Stimulated activated naive CD4-positive, alpha-beta T cell treated with Interleukin-2 at 50 U/mL for 16 hours (primary cell): ENCODE results near the gene THAP8.
"Not testable (repeated sequence)": the region's sequence is repeated elsewhere in the genome, so short reads cannot be mapped to it uniquely, and the experiment has no call there.

ENCODE experiments used
- DNase-seq: peaks from one replicate; lab custom pipeline; 2025; lab: John Stamatoyannopoulos, UW

The THAP8 gene

GRCh38 chr19:36068810-36069499, 14.9 kb upstream of the THAP8 start:
- DNase-seq = not testable (repeated sequence)

DNA sequence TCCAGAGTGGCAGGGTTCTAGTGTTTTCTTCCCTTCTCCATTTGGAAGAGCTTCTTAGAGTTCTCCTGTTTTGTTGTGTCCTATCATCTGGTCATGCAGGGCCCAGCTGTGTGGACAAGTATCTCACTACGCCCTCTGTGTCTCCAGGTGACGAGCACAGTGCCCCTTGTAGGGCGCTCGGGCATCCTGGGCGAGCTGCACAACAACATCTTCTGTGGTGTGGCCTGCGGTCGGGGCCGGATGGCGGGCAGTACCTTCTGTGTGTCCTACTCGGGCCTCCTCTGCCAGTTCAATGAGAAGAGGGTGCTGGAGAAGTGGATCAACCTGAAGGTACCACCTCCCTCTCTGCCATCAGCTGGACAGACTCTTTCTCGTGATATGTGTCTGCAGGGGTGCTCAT, 13.6 kb upstream of the THAP8 start:
- no peak for DNase-seq

- DNase-seq = no peak
These were observed 10.7 kb upstream of the THAP8 start for GRCh38 chr19:36064826-36065225.

- DNase-seq = no peak
These were observed 7.3 kb upstream of the THAP8 start for GRCh38 chr19:36061367-36061766.

- DNase-seq = no peak
These were observed 6.3 kb upstream of the THAP8 start for GRCh38 chr19:36060430-36060829.

DNA sequence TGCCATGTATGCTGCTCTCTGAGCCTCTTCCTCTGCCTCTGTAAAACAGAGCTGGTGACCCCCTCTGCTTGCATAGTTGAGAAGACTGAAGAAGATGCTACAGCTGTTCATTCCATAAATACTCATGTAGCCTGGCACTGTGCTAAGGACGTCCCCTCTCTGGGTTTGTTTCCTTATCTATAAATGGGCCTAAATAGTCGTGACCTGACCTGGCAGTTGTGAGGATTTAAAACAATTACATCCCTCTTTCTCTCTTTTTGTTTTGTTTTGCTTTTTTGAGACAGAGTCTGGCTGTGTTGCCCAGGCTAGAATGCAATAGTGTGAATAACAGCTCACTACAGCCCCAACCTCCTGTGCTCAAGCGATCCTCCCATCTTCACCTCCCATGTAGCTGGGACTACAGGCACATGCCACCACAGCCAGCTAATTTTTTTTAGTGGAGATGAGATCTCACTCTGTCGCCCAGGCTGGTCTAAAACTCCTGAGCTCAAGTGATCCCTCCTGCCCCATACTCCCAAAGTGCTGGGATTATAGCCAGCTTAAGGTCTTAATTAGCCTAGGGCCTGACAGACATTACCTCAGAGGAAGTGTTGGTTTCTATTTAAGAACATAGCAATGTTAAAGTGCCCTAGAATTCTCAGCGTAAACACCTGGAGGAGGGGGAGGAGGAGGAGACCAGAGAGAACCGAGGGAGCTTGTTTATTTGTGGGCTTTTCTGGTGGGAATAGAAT, 5.3 kb upstream of the THAP8 start:
- DNase-seq = no peak

- no peak for DNase-seq
These were observed 4.5 kb upstream of the THAP8 start for GRCh38 chr19:36058481-36059179.

GRCh38 chr19:36054733-36055686, 925 bp upstream of the THAP8 start, which contains the start of gene WDR62:
WDR62 (plus strand) TSS chr19:36054897; CDS start chr19:36054972, 75 bp downstream.
- peak; percentile 96 for DNase-seq

DNA sequence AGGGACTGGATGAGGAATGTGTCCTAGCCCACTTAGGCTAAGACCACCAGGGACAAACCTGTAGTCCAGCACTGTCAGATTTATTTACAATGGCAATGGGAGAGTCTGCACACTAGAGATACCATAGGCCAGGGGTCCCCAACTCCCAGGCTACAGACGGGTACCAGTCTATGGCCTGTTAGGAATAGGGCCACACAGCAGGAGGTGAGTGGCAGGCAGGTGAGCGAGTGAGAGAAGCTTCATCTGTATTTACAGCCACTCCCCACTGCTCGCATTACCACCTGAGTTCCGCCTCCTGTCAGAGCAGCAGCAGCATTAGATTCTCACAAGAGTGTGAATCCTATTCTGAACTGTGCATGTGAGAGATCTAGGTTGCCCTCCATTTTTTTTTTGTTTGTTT, 2.4 kb downstream of the THAP8 start:
- no peak for DNase-seq

GRCh38 chr19:36051236-36051635, 2.8 kb downstream of the THAP8 start:
- no peak for DNase-seq

DNA sequence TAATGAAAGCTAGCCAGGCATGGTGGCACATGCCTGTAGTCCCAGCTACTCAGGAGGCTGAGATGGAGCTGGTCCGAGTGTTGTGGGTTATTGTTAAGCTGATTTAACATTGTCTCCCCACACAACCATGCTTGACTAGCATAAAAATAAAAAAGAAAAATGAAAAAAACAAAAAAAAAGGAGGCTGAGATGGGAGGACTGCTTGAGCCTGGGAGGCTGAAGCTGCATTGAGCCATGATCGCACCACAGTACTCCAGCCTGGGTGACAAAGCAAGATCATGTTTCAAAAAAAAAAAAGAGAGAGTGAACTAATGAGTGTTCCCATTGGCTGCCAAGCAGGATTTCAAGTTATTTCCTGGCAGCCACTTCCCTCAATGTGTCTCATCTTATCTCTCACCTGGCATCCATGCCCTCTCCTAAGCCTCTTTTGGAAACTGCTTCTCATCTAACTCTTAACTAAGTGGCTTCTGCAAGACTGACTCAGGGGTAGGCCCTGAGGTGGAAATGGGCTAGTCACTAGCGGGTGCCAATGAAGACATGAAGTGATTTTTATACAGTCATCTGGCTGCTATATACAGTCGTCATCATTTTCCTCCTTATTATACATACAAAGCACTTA, 4.9 kb downstream of the THAP8 start:
- no peak for DNase-seq

GRCh38 chr19:36047835-36048234, 6.2 kb downstream of the THAP8 start:
- no peak for DNase-seq

DNA sequence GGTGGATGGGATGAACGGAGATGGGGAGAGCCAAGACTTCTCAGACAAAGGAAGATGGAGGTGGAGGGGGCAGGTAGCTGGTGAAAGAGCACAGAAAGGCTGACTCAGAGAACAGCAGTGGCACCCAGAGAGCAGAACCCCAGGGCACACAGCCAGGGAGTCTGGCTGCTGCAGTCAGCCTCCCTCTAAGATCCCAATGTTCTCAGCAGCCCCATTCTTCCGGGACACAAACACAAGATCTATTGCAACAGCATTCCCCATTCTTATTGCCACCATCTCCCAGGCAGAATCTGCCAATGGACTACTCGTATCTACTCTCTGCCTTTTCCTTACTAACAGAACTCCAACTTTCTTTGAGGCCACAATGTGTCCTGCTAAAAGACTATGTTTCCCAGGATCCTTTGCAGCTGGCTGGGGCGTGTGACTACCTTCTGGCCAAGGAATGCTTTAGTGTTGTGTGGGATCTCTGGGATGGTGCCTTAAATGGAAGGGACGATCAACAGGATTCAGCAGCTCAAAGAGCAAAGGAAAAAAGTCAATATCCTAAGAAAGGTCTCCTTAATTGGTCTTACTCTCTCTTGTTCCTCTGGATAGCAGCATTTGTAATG, 7.5 kb downstream of the THAP8 start:
- DNase-seq = no peak

GRCh38 chr19:36043952-36044351, 10.1 kb downstream of the THAP8 start:
- DNase-seq = no peak

- DNase-seq = no peak
These were observed 12.3 kb downstream of the THAP8 start for GRCh38 chr19:36041831-36042230.

DNA sequence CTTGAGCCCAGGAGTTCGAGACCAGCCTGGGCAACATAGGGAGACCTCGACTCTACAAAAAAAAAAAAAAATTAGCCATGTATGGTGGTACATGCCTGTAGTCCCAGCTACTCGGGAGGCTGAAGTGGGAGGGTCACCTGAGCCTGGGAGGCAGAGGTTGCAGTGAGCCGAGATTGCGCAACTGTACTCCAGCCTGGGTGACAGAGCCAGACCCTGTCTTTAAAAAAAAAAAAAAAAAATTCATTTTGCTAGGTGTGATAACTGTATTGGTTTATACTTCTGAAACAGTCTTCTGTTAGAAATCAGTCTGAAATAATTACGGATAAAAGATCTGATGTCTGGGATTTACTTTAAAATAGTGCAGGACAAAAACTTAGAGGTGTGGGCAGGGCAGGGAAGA, 13.0 kb downstream of the THAP8 start:
- DNase-seq = not testable (repeated sequence)

GRCh38 chr19:36040495-36040894, 13.6 kb downstream of the THAP8 start:
- DNase-seq = no peak

GRCh38 chr19:36032251-36033104, 21.6 kb downstream of the THAP8 start, which contains the start of gene CLIP3:
CLIP3 (minus strand) TSS chr19:36032873; CDS start chr19:36032357, 516 bp downstream.
- no peak for DNase-seq

DNA sequence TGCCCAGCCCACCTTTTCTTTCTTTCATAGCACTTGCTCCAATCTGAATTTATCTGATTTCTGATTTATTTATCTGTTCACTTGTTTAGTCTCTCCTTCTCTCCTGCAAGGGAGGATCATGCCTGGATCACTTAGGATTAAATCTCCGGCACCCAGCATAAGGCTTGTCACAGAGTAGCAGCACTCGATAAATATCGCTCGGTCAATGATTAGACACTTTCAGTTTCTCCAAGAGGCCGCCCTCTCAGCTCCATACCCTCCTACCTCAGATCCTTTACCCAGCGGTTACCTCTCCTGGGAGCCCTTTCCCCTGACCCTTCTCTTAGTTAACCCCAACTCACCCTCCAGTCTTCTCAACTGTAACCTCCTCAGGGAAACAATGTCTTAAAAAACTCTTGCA, 22.8 kb downstream of the THAP8 start:
- no peak for DNase-seq
